Mucosa of descending colon (tissue), 3 donors: Measurements from ENCODE around the gene EPHA5. TPM values are rescaled to one million over a fixed set of nuclear protein-coding genes. Genes with fewer than 3 reads are reported as not detected.

Source experiments
- ATAC-seq: fragments of 200-7000 bp; cut with Tn5 transposase; one replicate; pipeline ENCODE4 v1.9.1; 2020; ENCODE audit warnings: mild to moderate bottlenecking, moderate library complexity
- DNase-seq, 3 donors: peaks; one replicate each; pipeline ENCODE4 v3.0.0-alpha.2; 2020
- H3K36me3 ChIP-seq: fragments of 200-600 bp; one replicate; pipeline ENCODE4 v1.8.0; 2021; ENCODE audit warnings: low read depth, mild to moderate bottlenecking
- H3K4me1 ChIP-seq: fragments of 200-600 bp; one replicate; pipeline ENCODE4 v1.8.0; 2021; ENCODE audit warnings: low read depth, mild to moderate bottlenecking
- H3K4me3 ChIP-seq: fragments of 200-600 bp; one replicate; pipeline ENCODE4 v1.8.0; 2021; ENCODE audit warnings: mild to moderate bottlenecking
- H3K9me3 ChIP-seq: fragments of 200-600 bp; one replicate; pipeline ENCODE4 v1.8.0; 2021; ENCODE audit warnings: mild to moderate bottlenecking
- CTCF ChIP-seq: fragments of 200-600 bp; IDR thresholded peaks from one replicate; pipeline ENCODE4 v1.8.0; 2022; ENCODE audit warnings: antibody characterized with exemption, mild to moderate bottlenecking
- intact Hi-C, 2 donors: fragments of 100-400 bp; cut with DNase I in 1 of 2; cut with micrococcal nuclease in 1 of 2; formaldehyde crosslinking; loops; one replicate each; pipeline versions ENCODE4 v1.11.0 to v1.11.1; 2022; cut with DNase I, micrococcal nuclease
- total RNA-seq, 3 donors: library from RNA; stranded (reverse); fragmentation: NEBNext Ultra II Directional in 2 of 3; extraction: Animal tissue kit (Norgen Biotek cat#: 25700) in 2 of 3; gene quantifications; one replicate each; pipeline versions ENCODE4 v1.2.1 to v1.2.4, GENCODE V29; 2021 to 2023
- donor health status: DM: no; HTN: no; CAD: no; lungs with moderate emphysema.
- donor health status: DM: no; HTN: no; CAD: no.
- donor health status: DM: no; HTN: yes; CAD: no.

The EPHA5 gene
- total RNA-seq, 3 donors from 2014 or later: 0.06 to 0.60 (median 0.14) TPM

- ATAC-seq: no peak
- DNase-seq: no peak
- TF ChIP-seq CTCF: no peak
- no peak overlapping the region for H3K4me3 ChIP-seq
- H3K36me3 ChIP-seq: no peaks in the 10 kb centered on the region
- intact Hi-C loops: no loop called here
- H3K9me3 ChIP-seq: no peaks in the 10 kb centered on the region
- no peaks in the 10 kb centered on the region for H3K4me1 ChIP-seq
These were observed 8.8 kb downstream of the EPHA5 start for GRCh38 chr4:65661471-65661870.

- no peaks in the 10 kb centered on the region for H3K4me1 ChIP-seq
- no peaks in the 10 kb centered on the region for H3K36me3 ChIP-seq
- intact Hi-C loops: no loop called here
- ATAC-seq (no peak), DNase-seq (no peak)
- no peaks in the 10 kb centered on the region for H3K9me3 ChIP-seq
- TF ChIP-seq CTCF: no peak
- no peak overlapping the region for H3K4me3 ChIP-seq
These were observed 12.2 kb downstream of the EPHA5 start for GRCh38 chr4:65658117-65658516.

- no peak for TF ChIP-seq CTCF
- intact Hi-C loops: no loop called here
- DNase-seq: no peak
These were observed 14.3 kb downstream of the EPHA5 start for GRCh38 chr4:65656008-65656407.

GRCh38 chr4:65654976-65655375 lies 15.3 kb downstream of the EPHA5 start:
- no peak overlapping the region for H3K4me3 ChIP-seq
- TF ChIP-seq CTCF: no peak
- DNase-seq: no peak
- intact Hi-C loops: no loop called here
- no peaks in the 10 kb centered on the region for H3K4me1 ChIP-seq
- ATAC-seq: no peak
- H3K36me3 ChIP-seq: no peaks in the 10 kb centered on the region
- no peaks in the 10 kb centered on the region for H3K9me3 ChIP-seq

More at GRCh38 chr4:65656008-65656407, 14.3 kb downstream of the EPHA5 start:
- Histone ChIP-seq H3K36me3 (no peaks in the 10 kb centered on the region), H3K9me3 (no peaks in the 10 kb centered on the region), H3K4me3 (no peak overlapping the region), H3K4me1 (no peaks in the 10 kb centered on the region)
- ATAC-seq: no peak

- no peaks in the 10 kb centered on the region for H3K36me3 ChIP-seq
- intact Hi-C loops: no loop called here
- TF ChIP-seq CTCF: no peak
- H3K4me1 ChIP-seq: no peaks in the 10 kb centered on the region
- no peak for ATAC-seq
- H3K4me3 ChIP-seq: no peak overlapping the region
- no peak for DNase-seq
- no peaks in the 10 kb centered on the region for H3K9me3 ChIP-seq
These were observed 16.4 kb downstream of the EPHA5 start for GRCh38 chr4:65653740-65654361.

DNA sequence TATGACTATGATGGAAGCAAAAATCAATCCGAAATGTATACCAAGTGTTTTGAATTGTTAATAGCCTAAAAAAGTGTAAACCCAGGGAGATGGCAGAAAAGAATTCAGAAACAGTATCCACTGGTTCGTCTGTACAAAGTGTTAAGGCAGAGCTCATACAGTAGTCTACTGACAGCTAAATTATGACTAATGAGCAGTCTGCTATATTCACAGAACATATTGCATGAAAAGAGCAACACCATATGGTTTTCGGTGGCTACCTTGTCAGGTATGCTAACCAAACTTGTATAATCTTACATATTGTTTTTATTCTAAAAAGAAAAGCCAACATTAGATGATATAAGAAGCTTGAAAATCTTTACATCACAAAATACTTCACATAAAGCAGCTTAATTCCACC lies 18.5 kb downstream of the EPHA5 start:
- DNase-seq: no peak
- intact Hi-C loops: no loop called here
- H3K36me3 ChIP-seq: no peaks in the 10 kb centered on the region
- no peaks in the 10 kb centered on the region for H3K9me3 ChIP-seq
- no peak overlapping the region for H3K4me3 ChIP-seq
- ATAC-seq: no peak
- TF ChIP-seq CTCF: no peak
- H3K4me1 ChIP-seq: no peaks in the 10 kb centered on the region
